ENCODE results near the gene H2BW2. TPM values are rescaled to one million over a fixed set of nuclear protein-coding genes. Genes with fewer than 3 reads are reported as not detected.
"Not testable (repeated sequence)": the region's sequence is repeated elsewhere in the genome, so short reads cannot be mapped to it uniquely, and the experiment has no call there.

Gene H2BW2
- total RNA-seq, 4 donors from 2014 or later: not detected

- TF ChIP-seq CTCF (IDR thresholded peaks at IDR 0.05 in 4 of 5, conservative IDR thresholded peaks at IDR 0.05 in 1 of 5): no peak
- TF ChIP-seq POLR2A (IDR thresholded peaks at IDR 0.05): no peak
- Histone ChIP-seq H3K27ac (no peak overlapping the region), H3K36me3 (no peaks in the 10 kb centered on the region), H3K4me1 (no peaks in the 10 kb centered on the region), H3K9me3 (no peaks in the 10 kb centered on the region), H3K27me3 (peaks cover 0 to 10% (median 0%) of the 10 kb centered on the region in 3 donors), H3K4me3 (no peak overlapping the region)
- intact Hi-C loops (cut with DNase I; ENCODE audit: low total_unique reads) (no loop called here), in situ Hi-C loops (cut with MboI; ENCODE audit: low sequenced_read_pairs in 4 of 4) (no loop called here)
- no peak for DNase-seq
- no peak for ATAC-seq
Measured at GRCh38 chrX:104047171-104047570, 7.4 kb downstream of the H2BW2 start.

- H3K9me3 ChIP-seq; in situ Hi-C loops (cut with MboI; ENCODE audit: low sequenced_read_pairs in 4 of 4); H3K4me3 ChIP-seq; intact Hi-C loops (cut with DNase I; ENCODE audit: low total_unique reads); H3K36me3 ChIP-seq; DNase-seq; H3K27ac ChIP-seq; ATAC-seq; H3K4me1 ChIP-seq; H3K27me3 ChIP-seq: not testable (repeated sequence)
Measured at GRCh38 chrX:104054956-104055355, 15.2 kb downstream of the H2BW2 start.

GRCh38 chrX:104062636-104063035 is 22.9 kb downstream of the H2BW2 start:
- in situ Hi-C loops (cut with MboI; ENCODE audit: low sequenced_read_pairs in 4 of 4); H3K4me1 ChIP-seq: not testable (repeated sequence)

GRCh38 chrX:104075778-104076445 is 36.2 kb downstream of the H2BW2 start, which contains the start of gene TMSB15C:
TSS of gene TMSB15C (minus strand) at chrX:104076236.
- H3K4me3 ChIP-seq; in situ Hi-C loops (cut with MboI; ENCODE audit: low sequenced_read_pairs in 4 of 4); ATAC-seq; DNase-seq; H3K9me3 ChIP-seq; H3K4me1 ChIP-seq; intact Hi-C loops (cut with DNase I; ENCODE audit: low total_unique reads); H3K27me3 ChIP-seq; H3K36me3 ChIP-seq; H3K27ac ChIP-seq: not testable (repeated sequence)

More at GRCh38 chrX:104062636-104063035, 22.9 kb downstream of the H2BW2 start:
- H3K27me3 ChIP-seq; DNase-seq; H3K4me3 ChIP-seq; intact Hi-C loops (cut with DNase I; ENCODE audit: low total_unique reads); H3K9me3 ChIP-seq; H3K36me3 ChIP-seq; ATAC-seq; H3K27ac ChIP-seq: not testable (repeated sequence)

GRCh38 chrX:104077854-104078253 is 38.1 kb downstream of the H2BW2 start:
- H3K4me1 ChIP-seq; H3K36me3 ChIP-seq; H3K4me3 ChIP-seq; ATAC-seq; DNase-seq; intact Hi-C loops (cut with DNase I; ENCODE audit: low total_unique reads); H3K9me3 ChIP-seq; H3K27ac ChIP-seq; in situ Hi-C loops (cut with MboI; ENCODE audit: low sequenced_read_pairs in 4 of 4); H3K27me3 ChIP-seq: not testable (repeated sequence)

- TF ChIP-seq POLR2A (IDR thresholded peaks at IDR 0.05): no peak
- Histone ChIP-seq H3K4me1 (no peaks in the 10 kb centered on the region), H3K36me3 (no peaks in the 10 kb centered on the region), H3K27ac (no peak overlapping the region), H3K27me3 (peaks cover 0 to 3% (median 0%) of the 10 kb centered on the region in 3 donors), H3K4me3 (no peak overlapping the region), H3K9me3 (no peaks in the 10 kb centered on the region)
- DNase-seq (no peak), ATAC-seq (no peak)
- intact Hi-C loops (cut with DNase I; ENCODE audit: low total_unique reads): no loop called here
- in situ Hi-C loops (cut with MboI; ENCODE audit: low sequenced_read_pairs in 4 of 4): no loop called here
Measured at GRCh38 chrX:104084063-104084462, 44.3 kb downstream of the H2BW2 start.

GRCh38 chrX:104084534-104085277 is 45.0 kb downstream of the H2BW2 start:
- DNase-seq: no peak
- Histone ChIP-seq H3K4me1 (no peaks in the 10 kb centered on the region), H3K36me3 (no peaks in the 10 kb centered on the region), H3K27ac (no peak overlapping the region), H3K27me3 (peaks cover 0 to 8% (median 0%) of the 10 kb centered on the region in 3 donors), H3K9me3 (no peaks in the 10 kb centered on the region), H3K4me3 (no peak overlapping the region)
- TF ChIP-seq POLR2A (IDR thresholded peaks at IDR 0.05) (no peak), CTCF (IDR thresholded peaks at IDR 0.05 in 4 of 5, conservative IDR thresholded peaks at IDR 0.05 in 1 of 5) (no peak)
- intact Hi-C loops (cut with DNase I; ENCODE audit: low total_unique reads): no loop called here
- ATAC-seq: no peak
- in situ Hi-C loops (cut with MboI; ENCODE audit: low sequenced_read_pairs in 4 of 4): no loop called here

Data from gastrocnemius medialis (tissue), 4 donors.